Right hindlimb (tissue), 1 donor: Measurements from ENCODE around the gene BRD3.
"Not testable (repeated sequence)": the region's sequence is repeated elsewhere in the genome, so short reads cannot be mapped to it uniquely, and the experiment has no call there.

ENCODE experiments used
- DNase-seq: peaks from one replicate; pipeline ENCODE4 v3.0.0-alpha.2; 2018

Gene BRD3

DNA sequence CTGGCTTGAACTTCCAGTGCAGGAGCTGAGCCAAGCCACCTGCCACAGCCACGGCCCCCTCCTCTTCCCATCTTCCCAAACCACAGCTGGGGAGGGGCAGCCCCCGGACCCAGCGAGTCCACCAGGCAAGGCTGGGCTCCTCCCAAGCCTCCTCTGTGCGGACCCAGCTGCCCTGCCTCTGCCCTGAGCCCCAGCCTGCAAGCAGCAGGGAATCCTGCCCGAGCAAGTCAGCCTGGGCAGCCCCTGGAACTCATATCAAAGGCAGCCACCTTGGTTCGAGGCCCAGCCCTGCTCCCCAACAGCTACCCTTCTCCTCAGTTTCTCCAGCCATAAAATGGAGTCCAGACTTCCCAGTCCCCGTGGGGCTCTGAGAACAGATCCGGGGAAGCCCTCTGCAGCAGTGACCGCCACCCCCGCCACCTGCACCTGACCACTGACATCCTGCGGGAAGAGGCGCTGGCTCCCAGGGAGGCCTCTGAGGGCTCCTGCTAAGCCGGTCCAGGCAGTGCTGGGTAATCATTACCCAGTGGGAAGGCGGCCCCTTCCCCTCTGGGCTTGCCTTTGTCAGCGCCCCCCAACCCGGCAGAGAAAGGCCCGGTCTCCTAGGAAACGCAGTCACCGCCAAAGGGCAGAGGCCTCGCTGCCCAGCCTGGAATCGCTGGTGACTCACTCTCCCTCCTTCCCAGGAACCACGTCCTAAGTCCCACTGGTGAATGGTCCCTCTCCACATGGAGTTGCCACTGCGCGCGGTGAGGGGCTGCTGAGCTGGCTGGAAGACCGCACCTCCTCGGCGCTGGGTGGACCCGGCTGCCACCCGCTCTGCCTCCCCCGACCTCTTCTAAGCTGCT, 77.2 kb downstream of the BRD3 start:
- DNase-seq: peak; percentile 48

DNA sequence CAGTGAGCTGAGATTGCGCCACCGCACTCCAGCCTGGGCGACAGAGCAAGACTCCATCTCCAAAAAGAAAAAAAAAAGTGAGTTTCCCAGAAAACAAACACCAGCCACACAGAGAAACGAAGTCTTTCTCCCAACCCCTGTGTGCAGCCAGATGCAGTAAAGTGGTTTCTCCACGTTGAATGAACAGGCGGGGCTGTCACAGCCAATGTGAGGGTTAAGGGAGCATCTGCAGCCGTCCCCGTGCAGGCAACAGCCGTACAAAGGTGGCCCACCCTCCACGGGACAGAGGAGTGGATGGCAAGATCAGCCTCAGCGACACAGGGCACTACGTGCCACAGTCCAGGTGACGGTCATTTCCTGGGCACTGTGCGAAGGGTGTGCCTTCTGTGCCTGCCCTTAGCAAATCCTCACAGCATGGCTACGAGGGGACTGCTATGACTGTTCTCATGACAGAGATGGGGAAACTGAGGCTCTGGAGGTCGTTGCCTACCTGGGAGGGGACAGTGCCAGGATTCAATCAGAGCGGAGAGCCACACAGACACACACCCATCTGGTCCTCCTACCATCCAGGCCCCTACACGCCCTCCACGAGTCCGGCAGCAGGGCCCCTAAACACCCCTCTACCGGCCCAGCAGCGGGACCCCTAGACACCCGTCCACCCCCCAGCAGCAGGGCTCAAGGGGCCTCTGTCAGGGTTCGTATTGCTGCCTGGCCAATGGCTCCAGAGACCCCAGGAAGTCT, 78.0 kb downstream of the BRD3 start:
- no peak for DNase-seq

DNA sequence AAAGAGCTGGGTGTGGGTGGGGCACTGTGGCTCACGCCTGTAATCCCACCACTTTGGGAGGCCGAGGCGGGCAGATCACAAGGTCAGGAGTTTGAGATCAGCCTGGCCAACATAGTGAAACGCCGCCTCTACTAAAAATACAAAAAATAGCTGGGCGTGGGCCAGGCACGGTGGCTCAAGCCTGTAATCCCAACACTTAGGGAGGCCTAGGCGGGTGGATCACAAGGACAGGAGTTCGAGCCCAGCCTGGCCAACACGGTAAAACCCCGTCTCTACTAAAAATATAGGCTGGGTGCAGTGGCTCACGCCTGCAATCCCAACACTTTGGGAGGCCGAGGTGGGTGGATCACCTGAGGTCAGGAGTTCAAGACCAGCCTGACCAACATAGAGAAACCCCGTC, 79.1 kb downstream of the BRD3 start:
- DNase-seq: not testable (repeated sequence)

DNA sequence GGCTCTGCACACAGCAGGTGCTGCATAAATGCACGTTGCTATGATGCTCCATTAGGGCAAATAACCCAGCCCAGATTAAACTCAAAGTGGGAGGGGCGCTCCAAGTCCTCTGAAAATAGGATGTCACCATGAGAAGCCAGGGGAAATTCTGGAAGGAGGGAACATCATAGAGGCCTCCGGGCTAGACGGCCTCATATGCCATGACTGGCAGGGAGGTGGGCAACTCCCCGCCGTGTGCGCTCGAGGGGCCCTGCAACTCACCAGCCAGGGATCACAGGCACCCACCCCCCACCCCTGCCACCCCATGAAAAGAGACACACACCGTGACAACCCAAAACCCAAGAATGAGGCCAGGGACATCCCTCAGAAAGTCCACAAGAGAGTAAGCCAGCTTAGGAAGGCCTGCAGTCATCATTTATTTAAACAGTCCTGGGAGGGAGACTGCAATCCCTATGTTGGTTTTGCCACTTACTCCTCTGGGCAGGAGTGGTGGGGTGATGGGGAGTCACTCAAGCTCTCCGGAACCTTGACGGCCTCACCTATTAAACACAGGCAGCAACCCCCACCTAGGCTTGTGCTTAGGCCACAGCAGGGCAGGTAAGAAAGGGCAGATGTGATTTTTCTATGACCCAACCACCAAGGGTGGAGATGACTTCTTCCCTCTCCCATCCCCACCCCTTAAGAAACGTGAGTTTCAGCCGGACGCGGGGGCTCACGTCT, 79.7 kb downstream of the BRD3 start:
- DNase-seq: peak; percentile 9

DNA sequence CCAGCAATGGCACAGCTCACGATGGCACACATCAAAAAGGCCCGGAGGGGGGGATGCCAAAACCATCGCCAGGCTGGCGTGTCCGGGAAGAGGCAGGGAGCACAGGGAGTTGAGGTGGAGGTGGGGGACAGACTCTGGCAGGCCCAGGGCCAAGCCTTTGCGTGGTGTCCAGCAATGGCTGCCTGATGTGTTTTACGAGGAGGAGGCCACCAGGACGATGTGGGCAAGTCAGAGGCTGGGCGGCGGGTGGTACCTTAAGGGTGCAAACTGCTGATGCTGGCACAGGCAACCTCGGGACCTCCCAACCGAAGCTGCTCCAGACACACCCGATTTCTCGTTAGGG, 80.4 kb downstream of the BRD3 start:
- peak; percentile 7 for DNase-seq

DNA sequence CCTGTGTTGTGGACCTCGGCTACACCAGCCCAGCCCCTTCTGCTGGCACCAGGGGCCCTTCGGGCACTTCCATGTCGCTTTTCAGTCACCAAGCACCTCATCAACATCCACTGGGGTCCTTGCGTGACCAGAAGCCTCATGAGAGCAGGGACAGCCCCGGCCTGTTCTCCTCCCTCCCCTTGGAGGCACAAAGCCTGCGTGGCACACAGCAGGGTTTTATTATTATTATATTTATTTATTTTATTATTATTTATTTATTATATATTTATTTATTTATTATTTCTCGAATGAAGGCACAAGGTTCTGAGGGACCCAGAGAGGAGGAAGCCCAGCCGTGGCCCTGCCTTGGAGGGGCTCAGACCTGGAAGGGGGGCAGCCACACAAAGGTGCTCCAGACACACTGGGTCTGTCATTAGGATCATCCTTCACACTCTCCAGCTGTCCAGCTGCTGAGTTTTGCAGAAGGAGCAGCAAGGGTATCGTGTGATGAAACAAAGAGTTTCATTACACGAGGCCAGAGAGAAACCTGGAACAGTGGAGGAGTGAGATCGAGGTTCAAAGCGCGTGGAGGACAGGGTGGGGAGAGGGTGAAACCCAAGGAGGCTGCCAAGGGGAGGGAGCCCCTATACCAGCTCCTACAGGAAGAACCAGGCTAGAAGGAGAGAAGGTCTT, 80.9 kb downstream of the BRD3 start:
- peak; percentile 7 for DNase-seq

DNA sequence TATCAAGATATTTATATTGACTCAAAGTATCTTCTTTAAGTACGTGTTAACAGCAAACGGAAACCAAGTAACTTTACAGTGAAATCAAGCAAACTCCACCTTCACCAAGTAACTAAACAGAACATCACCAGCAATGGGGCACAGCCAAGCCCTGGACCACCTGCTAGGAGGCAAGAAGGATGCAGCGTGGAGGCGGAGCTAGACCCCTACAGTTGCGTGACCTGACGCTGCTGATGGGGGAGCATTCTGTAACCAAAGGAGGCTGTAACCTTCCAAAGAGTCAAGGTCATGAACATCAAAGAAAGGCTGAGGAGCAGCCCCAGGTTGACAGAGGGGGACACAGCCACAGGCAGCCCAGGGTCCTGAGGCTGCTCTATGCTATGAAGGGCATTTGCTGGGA, 81.8 kb downstream of the BRD3 start:
- DNase-seq: no peak

DNA sequence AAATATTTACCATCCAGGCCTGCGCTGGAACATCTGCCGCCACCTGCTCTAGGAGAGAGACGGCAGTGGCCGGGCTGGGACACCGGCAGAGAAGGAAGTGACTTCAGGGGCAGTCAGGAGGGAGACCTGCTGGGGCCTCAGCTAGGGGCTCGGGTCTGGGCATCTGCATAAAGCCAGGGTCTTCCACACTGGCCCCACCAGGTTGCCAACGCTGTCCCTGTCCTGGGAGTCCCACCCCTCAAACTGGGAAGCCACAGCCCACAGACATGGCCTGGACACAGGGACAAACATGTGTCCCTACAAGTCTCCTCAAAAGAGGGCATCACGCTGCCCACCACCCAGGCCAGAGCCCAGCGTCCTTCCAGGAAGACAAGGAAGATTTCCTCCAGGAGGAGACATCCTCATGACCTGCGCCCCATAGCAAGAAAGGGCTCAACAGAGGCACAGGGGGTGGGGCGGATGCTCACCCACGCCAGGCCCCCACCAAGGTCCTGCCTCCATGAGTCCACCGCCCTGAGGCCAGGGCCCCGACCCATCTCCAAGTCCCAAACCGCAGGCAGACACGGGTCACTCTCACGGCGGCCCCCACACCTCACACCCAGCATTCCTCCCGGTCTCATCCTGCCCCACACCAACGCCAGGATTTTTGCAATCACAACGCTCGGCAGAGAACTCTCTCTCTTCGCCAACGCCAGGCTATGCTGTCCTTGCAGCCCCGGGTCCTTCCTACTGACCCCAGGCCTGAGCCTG, 84.7 kb downstream of the BRD3 start:
- peak; percentile 14 for DNase-seq

DNA sequence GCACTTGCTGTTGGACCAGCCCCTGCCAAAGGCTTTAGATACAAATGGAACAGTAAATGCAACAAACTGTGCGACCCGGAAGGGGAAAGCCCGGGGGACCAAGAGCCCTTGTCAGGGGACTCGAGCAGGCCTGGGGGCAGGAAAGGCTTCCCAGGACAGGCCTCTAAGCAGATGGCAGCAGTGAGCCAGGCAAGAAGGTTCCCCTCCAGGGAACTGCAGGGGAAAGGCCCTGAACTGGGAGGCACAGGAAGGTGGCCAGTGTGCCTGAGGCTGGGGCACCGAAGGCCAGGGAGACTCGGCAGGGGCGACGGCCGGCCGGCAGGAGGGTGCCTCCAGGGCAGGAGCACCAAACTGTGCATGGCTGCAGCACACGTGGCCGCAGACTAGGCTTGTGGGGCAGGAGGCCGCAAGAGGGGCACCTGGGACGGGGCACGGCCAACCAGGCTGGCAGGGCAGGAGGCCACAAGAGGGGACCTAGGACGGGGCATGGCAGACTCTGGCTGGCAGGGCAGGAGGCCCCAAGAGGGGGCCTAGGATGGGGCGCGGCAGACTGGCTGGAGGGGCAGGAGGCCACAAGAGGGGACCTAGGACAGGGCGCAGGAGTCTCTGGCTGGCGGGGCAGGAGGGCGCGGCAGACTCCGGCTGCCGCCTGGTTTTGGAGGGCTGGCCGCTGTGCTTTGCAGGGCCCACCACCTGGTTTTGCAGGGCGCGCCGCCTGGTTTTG, 85.7 kb downstream of the BRD3 start:
- peak; percentile 21 for DNase-seq

DNA sequence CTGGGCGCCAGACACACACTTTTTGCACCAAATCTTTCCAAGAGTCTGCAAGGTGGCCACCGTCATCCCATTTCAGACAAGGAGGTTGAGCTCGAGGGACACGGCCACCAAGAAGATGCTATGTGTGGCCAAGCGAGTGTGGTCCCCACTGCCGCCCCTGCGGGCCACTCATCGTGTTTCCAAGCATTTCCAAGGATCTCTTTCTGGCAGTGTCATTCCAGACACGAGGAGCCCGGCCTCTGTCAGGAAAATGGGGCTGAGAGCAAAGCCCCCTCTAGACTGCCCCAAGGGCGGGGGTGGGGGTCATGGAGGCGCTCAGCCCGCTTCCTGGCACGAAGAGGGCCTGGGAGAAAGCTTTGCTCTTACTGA, 86.3 kb downstream of the BRD3 start:
- DNase-seq: no peak

DNA sequence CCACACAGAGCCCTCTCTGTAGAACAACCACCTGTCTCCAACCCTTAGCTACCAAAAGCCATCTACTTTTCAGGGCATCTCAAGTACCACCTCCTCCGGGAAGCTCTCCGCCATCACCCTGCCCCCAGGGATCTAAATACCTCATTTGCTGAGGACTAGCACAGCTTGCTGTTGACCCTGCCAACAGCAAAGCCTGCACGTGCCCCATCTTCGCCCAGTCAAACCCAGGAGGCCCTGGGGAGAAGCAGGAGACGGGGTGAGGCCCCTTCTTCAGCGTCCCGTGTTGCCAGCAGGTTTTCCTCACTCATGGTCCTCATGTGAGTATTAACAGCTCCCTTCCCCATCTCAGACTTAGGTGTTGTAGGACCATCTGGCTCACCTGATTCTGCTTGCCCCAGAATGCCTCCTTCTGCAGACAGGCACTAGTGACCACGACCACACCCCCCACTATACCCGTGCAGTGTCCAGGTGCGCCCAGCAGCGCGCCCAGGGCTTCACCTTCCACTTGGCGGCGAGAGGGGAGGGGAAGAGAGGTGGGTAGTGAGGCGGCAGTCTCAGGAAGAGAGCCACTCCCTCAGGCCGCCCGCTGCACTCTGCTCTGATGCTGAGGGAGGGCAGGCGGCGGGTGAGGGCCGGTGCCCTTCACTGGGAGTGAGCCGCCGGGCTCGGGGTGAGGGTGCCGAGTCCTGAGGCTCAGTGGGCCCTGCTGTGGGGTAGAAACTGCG, 86.8 kb downstream of the BRD3 start:
- peak; percentile 7 for DNase-seq
